Measurements from ENCODE around the gene TMX4. TPM values are rescaled to one million over a fixed set of nuclear protein-coding genes. Genes with fewer than 3 reads are reported as not detected.

Gene TMX4
- total RNA-seq, 4 donors from 2014 or later: 23.6 to 32.9 (median 28.1) TPM

- no peak for DNase-seq
- in situ Hi-C loops (cut with MboI; ENCODE audit: low pct_ligation_motif_present in 1 of 4, low pct_unique_long_range_greater_than_20kb in 1 of 4, low sequenced_read_pairs in 3 of 4): no loop called here
- Histone ChIP-seq H3K4me1 (no peaks in the 10 kb centered on the region), H3K27ac (no peak overlapping the region), H3K4me3 (no peak overlapping the region), H3K36me3 (no peaks in the 10 kb centered on the region), H3K9me3 (no peaks in the 10 kb centered on the region), H3K27me3 (no peaks in the 10 kb centered on the region)
- intact Hi-C loops (cut with DNase I; ENCODE audit: low total_unique reads): no loop called here
- WGBS, 2 donors (ENCODE audit: low coverage in 1 of 2): 68 to 72% methylated on average over 6 to 10 of the region's 10 CpGs
- no peak for TF ChIP-seq CTCF (IDR thresholded peaks at IDR 0.05)
- no peak for TF ChIP-seq EP300 (IDR thresholded peaks at IDR 0.05; ENCODE audit: low read depth)
Measured at GRCh38 chr20:8050157-8050837, 30.7 kb upstream of the TMX4 start.

GRCh38 chr20:8049310-8049709 lies 29.7 kb upstream of the TMX4 start:
- H3K27me3 ChIP-seq: no peaks in the 10 kb centered on the region
- no peaks in the 10 kb centered on the region for H3K9me3 ChIP-seq
- intact Hi-C loops (cut with DNase I; ENCODE audit: low total_unique reads): no loop called here
- no peak overlapping the region for H3K27ac ChIP-seq
- 67 to 93% methylated on average over 1 to 3 of the region's 3 CpGs for WGBS, 2 donors (ENCODE audit: low coverage in 1 of 2)
- no peak overlapping the region for H3K4me3 ChIP-seq
- DNase-seq: no peak
- TF ChIP-seq POLR2A (IDR thresholded peaks at IDR 0.05) (no peak), POLR2AphosphoS5 (IDR thresholded peaks at IDR 0.05) (no peak), CTCF (IDR thresholded peaks at IDR 0.05) (no peak), EP300 (IDR thresholded peaks at IDR 0.05; ENCODE audit: low read depth) (no peak)
- H3K4me1 ChIP-seq: no peaks in the 10 kb centered on the region
- in situ Hi-C loops (cut with MboI; ENCODE audit: low pct_ligation_motif_present in 1 of 4, low pct_unique_long_range_greater_than_20kb in 1 of 4, low sequenced_read_pairs in 3 of 4): loop anchor here (10.0 to 25.0 kb wide), 2 partner anchors 338 to 675 kb away; no protein-coding TSS in a partner anchor
- H3K36me3 ChIP-seq: no peaks in the 10 kb centered on the region

GRCh38 chr20:8045946-8046345 lies 26.4 kb upstream of the TMX4 start:
- WGBS, 2 donors (ENCODE audit: low coverage in 1 of 2): 67 to 73% methylated on average over 1 of the region's 1 CpG
- intact Hi-C loops (cut with DNase I; ENCODE audit: low total_unique reads): no loop called here
- Histone ChIP-seq H3K4me3 (no peak overlapping the region), H3K27ac (no peak overlapping the region), H3K36me3 (no peaks in the 10 kb centered on the region), H3K27me3 (no peaks in the 10 kb centered on the region), H3K9me3 (no peaks in the 10 kb centered on the region), H3K4me1 (no peaks in the 10 kb centered on the region)
- TF ChIP-seq POLR2A (IDR thresholded peaks at IDR 0.05) (no peak), CTCF (IDR thresholded peaks at IDR 0.05) (no peak), POLR2AphosphoS5 (IDR thresholded peaks at IDR 0.05) (no peak), EP300 (IDR thresholded peaks at IDR 0.05; ENCODE audit: low read depth) (no peak)
- no peak for DNase-seq
- in situ Hi-C loops (cut with MboI; ENCODE audit: low pct_ligation_motif_present in 1 of 4, low pct_unique_long_range_greater_than_20kb in 1 of 4, low sequenced_read_pairs in 3 of 4): loop anchor here (10.0 to 25.0 kb wide), 2 partner anchors 341 to 679 kb away; no protein-coding TSS in a partner anchor

- Histone ChIP-seq H3K4me1 (no peaks in the 10 kb centered on the region), H3K36me3 (no peaks in the 10 kb centered on the region), H3K27me3 (no peaks in the 10 kb centered on the region), H3K9me3 (no peaks in the 10 kb centered on the region), H3K4me3 (no peak overlapping the region), H3K27ac (no peak overlapping the region)
- in situ Hi-C loops (cut with MboI; ENCODE audit: low pct_ligation_motif_present in 1 of 4, low pct_unique_long_range_greater_than_20kb in 1 of 4, low sequenced_read_pairs in 3 of 4) (loop anchor here (10.0 to 25.0 kb wide), 2 partner anchors 344 to 681 kb away; no protein-coding TSS in a partner anchor), intact Hi-C loops (cut with DNase I; ENCODE audit: low total_unique reads) (no loop called here)
- TF ChIP-seq POLR2AphosphoS5 (IDR thresholded peaks at IDR 0.05) (no peak), CTCF (IDR thresholded peaks at IDR 0.05) (peak; percentile 63 to 75 (median 73))
- 29 to 38% methylated on average over 13 of the region's 13 CpGs for WGBS, 2 donors (ENCODE audit: low coverage in 1 of 2)
- no peak for DNase-seq
Measured at GRCh38 chr20:8043687-8044282, 24.2 kb upstream of the TMX4 start.

Measured in transverse colon (tissue), 4 donors.